Neutrophil (primary cell): ENCODE measurements around the gene SPDEF.

Source experiments
- H3K27ac ChIP-seq: fragments of 200-600 bp; sonication (generic); 2 replicates; pipeline ENCODE4 v1.5.1; 2016; ENCODE audit warnings: mild to moderate bottlenecking, moderate library complexity
- H3K27me3 ChIP-seq: fragments of 200-600 bp; sonication (generic); 2 replicates; pipeline ENCODE4 v1.6.0; 2016; ENCODE audit warnings: mild to moderate bottlenecking
- H3K36me3 ChIP-seq: fragments of 200-600 bp; sonication (generic); 2 replicates; pipeline ENCODE4 v1.5.1; 2017
- H3K4me1 ChIP-seq, 2 experiments: fragments of 200-600 bp in 1 of 2; sonication (generic) in 1 of 2; 1 replicate in 1 of 2; 2 replicates in 1 of 2; pipeline versions ENCODE4 v1.5.1 to v1.6.1; 2013 to 2016; ENCODE audit warnings: low read depth in 1 of 2, low read length in 1 of 2, mild to moderate bottlenecking in 1 of 2, moderate library complexity in 1 of 2; ENCODE audit not compliant: control insufficient read depth in 1 of 2, insufficient read depth in 1 of 2
- H3K4me3 ChIP-seq, 2 experiments: fragments of 200-600 bp in 1 of 2; sonication (generic) in 1 of 2; 1 replicate in 1 of 2; 2 replicates in 1 of 2; pipeline ENCODE4 v1.5.1; 2013 to 2016; ENCODE audit warnings: low read depth in 1 of 2, low read length in 1 of 2, mild to moderate bottlenecking in 1 of 2, moderate library complexity in 1 of 2
- H3K9me3 ChIP-seq: fragments of 200-600 bp; sonication (generic); 2 replicates; pipeline ENCODE4 v1.5.1; 2016
- CTCF ChIP-seq: fragments of 200-600 bp; sonication (generic); IDR thresholded peaks from 2 replicates; pipeline ENCODE4 v1.5.1; 2016; ENCODE audit warnings: antibody characterized with exemption

SPDEF gene

GRCh38 chr6:34593701-34594100 is 37.6 kb upstream of the SPDEF start:
- no peaks in the 10 kb centered on the region for H3K9me3 ChIP-seq
- TF ChIP-seq CTCF, result no peak
- no peaks in the 10 kb centered on the region for H3K4me1 ChIP-seq
- H3K36me3 ChIP-seq, result peaks cover 23% of the 10 kb centered on the region
- H3K4me3 ChIP-seq, result no peak overlapping the region
- H3K27ac ChIP-seq, result no peak overlapping the region
- H3K27me3 ChIP-seq, result no peaks in the 10 kb centered on the region

- no peaks in the 10 kb centered on the region for H3K9me3 ChIP-seq
- no peaks in the 10 kb centered on the region for H3K27me3 ChIP-seq
- peaks cover 36% of the 10 kb centered on the region for H3K36me3 ChIP-seq
- no peak overlapping the region for H3K27ac ChIP-seq
- no peak overlapping the region for H3K4me3 ChIP-seq
- H3K4me1 ChIP-seq, result no peaks in the 10 kb centered on the region
- TF ChIP-seq CTCF, result no peak
Measured at GRCh38 chr6:34592208-34592952, 36.3 kb upstream of the SPDEF start.

- Histone ChIP-seq H3K4me1 (no peaks in the 10 kb centered on the region), H3K36me3 (peaks cover 55% of the 10 kb centered on the region), H3K9me3 (no peaks in the 10 kb centered on the region), H3K27ac (no peak overlapping the region), H3K27me3 (no peaks in the 10 kb centered on the region), H3K4me3 (no peak overlapping the region)
- no peak for TF ChIP-seq CTCF
Measured at GRCh38 chr6:34589691-34590090, 33.6 kb upstream of the SPDEF start.

GRCh38 chr6:34589140-34589539 is 33.0 kb upstream of the SPDEF start:
- no peaks in the 10 kb centered on the region for H3K9me3 ChIP-seq
- H3K4me3 ChIP-seq, result no peak overlapping the region
- no peak overlapping the region for H3K27ac ChIP-seq
- TF ChIP-seq CTCF, result no peak
- H3K4me1 ChIP-seq, result no peaks in the 10 kb centered on the region
- peaks cover 55% of the 10 kb centered on the region for H3K36me3 ChIP-seq
- no peaks in the 10 kb centered on the region for H3K27me3 ChIP-seq

GRCh38 chr6:34587851-34588250 is 31.7 kb upstream of the SPDEF start:
- TF ChIP-seq CTCF, result no peak
- Histone ChIP-seq H3K36me3 (peaks cover 49% of the 10 kb centered on the region), H3K27me3 (no peaks in the 10 kb centered on the region), H3K9me3 (no peaks in the 10 kb centered on the region), H3K27ac (no peak overlapping the region), H3K4me3 (no peak overlapping the region), H3K4me1 (no peaks in the 10 kb centered on the region)
